Measurements from ENCODE around the gene MEGF10. TPM values are rescaled to one million over a fixed set of nuclear protein-coding genes. Genes with fewer than 3 reads are reported as not detected.

The MEGF10 gene
- total and polyA plus RNA-seq, 7 donors, result under 0.01 to 3.6 (median 1.7) TPM; not detected in 1

DNA sequence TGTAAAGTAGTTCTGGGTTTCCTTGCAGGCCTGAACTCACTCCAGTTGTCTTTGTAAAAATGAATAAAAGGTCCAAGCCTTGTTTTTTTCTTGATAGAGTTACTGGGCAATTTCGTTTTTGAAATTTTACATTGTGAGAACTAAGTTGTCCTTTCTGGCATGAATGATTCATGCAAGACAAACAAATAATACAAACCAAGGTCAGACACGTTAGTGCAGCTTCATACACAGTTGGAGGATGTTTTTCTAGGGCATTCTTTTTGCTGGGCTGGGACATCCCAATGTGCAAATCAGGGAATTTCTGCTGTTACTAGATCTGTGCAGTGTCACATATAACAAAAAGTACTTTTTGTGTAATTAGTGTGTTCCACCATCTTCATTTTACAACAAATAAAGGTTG is 96.0 kb downstream of the MEGF10 start:
- TF ChIP-seq, protein P1, sequence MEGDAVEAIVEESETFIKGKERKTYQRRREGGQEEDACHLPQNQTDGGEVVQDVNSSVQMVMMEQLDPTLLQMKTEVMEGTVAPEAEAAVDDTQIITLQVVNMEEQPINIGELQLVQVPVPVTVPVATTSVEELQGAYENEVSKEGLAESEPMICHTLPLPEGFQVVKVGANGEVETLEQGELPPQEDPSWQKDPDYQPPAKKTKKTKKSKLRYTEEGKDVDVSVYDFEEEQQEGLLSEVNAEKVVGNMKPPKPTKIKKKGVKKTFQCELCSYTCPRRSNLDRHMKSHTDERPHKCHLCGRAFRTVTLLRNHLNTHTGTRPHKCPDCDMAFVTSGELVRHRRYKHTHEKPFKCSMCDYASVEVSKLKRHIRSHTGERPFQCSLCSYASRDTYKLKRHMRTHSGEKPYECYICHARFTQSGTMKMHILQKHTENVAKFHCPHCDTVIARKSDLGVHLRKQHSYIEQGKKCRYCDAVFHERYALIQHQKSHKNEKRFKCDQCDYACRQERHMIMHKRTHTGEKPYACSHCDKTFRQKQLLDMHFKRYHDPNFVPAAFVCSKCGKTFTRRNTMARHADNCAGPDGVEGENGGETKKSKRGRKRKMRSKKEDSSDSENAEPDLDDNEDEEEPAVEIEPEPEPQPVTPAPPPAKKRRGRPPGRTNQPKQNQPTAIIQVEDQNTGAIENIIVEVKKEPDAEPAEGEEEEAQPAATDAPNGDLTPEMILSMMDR (IDR thresholded peaks at IDR 0.05), result no peak
- no peak for TF ChIP-seq EP300 (IDR thresholded peaks at IDR 0.05)
- TF ChIP-seq POLR2AphosphoS5 (IDR thresholded peaks at IDR 0.05), result no peak
- TF ChIP-seq POLR2A (IDR thresholded peaks at IDR 0.05), result no peak
- Histone ChIP-seq H3K9me3 (no peaks in the 10 kb centered on the region), H3K4me3 (no peak overlapping the region), H3K27ac (no peak overlapping the region), H3K27me3 (no peaks in the 10 kb centered on the region), H3K4me1 (no peaks in the 10 kb centered on the region), H3K36me3 (no peaks in the 10 kb centered on the region)
- DNase-seq, result no peak
- 18 to 51% methylated on average over 2 of the region's 2 CpGs for WGBS, 2 donors
- intact Hi-C loops (cut with DNase I), result no loop called here

DNA sequence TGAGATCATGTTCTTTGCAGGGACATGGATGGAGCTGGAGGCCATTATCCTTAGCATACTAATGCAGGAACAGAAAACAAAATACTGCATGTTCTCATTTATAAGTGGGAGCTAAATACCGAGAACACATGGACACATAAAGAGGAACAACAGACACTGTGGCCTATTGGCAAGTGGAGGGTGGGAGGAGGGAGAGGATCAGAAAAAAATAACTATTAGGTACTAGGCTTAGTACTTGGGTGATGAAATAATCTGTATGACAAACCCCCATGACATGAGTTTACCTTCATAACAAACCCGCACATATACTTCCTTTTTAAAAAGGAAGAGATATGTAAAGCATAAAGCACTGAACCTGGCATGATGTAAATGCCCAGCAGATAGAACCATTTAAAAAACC is 99.0 kb downstream of the MEGF10 start:
- H3K27me3 ChIP-seq, result no peaks in the 10 kb centered on the region
- no peaks in the 10 kb centered on the region for H3K9me3 ChIP-seq
- no peaks in the 10 kb centered on the region for H3K4me1 ChIP-seq
- H3K4me3 ChIP-seq, result no peak overlapping the region
- TF ChIP-seq POLR2A (IDR thresholded peaks at IDR 0.05), result no peak
- TF ChIP-seq POLR2AphosphoS5 (IDR thresholded peaks at IDR 0.05), result no peak
- no peak for TF ChIP-seq EP300 (IDR thresholded peaks at IDR 0.05)
- TF ChIP-seq, protein P1 (IDR thresholded peaks at IDR 0.05), result no peak
- no peaks in the 10 kb centered on the region for H3K36me3 ChIP-seq
- H3K27ac ChIP-seq, result no peak overlapping the region
- WGBS, 2 donors, result 79 to 94% methylated on average over 2 of the region's 2 CpGs
- intact Hi-C loops (cut with DNase I), result no loop called here
- no peak for DNase-seq

DNA sequence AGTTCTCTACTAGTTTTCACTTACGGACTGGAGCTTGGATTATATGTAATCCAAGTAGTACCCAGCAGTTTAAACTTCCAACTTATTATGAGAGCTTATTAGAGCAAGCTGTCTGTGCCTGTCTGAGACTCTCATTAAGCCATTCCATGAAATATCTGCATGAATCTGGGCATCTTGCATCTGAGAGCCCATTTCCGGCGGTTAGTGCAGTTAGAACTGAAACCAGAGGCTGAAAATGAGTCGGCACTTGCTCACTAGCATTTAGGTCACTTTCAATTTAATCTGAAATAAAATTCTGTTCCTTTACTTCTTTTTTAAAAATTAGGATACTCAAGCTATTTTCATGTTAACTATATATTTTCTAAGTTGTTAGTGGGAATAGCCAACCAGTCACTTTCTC is 102.2 kb downstream of the MEGF10 start:
- Histone ChIP-seq H3K36me3 (no peaks in the 10 kb centered on the region), H3K27ac (no peak overlapping the region), H3K27me3 (no peaks in the 10 kb centered on the region), H3K9me3 (no peaks in the 10 kb centered on the region), H3K4me3 (no peak overlapping the region), H3K4me1 (no peaks in the 10 kb centered on the region)
- no peak for DNase-seq
- TF ChIP-seq POLR2A (IDR thresholded peaks at IDR 0.05) (no peak), POLR2AphosphoS5 (IDR thresholded peaks at IDR 0.05) (no peak), EP300 (IDR thresholded peaks at IDR 0.05) (no peak)
- TF ChIP-seq, protein P1 (IDR thresholded peaks at IDR 0.05), result no peak
- 87 to 89% methylated on average over 4 of the region's 4 CpGs for WGBS, 2 donors
- intact Hi-C loops (cut with DNase I), result no loop called here

DNA sequence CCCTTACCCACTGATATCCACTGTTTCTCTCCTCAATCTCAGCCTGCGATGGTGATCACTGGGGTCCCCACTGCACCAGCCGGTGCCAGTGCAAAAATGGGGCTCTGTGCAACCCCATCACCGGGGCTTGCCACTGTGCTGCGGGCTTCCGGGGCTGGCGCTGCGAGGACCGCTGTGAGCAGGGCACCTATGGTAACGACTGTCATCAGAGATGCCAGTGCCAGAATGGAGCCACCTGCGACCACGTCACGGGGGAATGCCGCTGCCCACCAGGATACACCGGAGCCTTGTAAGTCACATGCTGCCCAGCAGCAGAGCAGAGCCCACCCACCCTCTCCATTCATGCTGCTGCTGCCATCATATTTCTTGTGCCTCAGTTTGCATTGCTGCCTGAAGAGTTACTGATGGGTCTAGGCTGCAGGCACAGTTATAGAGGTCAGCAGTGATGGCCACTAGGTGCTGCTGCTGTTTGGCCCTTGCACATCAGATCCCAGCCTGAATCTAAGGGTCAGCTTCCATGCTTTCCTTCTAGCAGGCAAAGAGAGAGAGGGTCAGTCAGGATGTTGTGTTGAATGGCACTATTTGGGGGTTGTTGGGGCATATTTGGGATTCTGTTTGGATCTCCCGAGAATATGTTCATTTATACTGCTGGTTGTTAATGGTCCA is 106.0 kb downstream of the MEGF10 start:
- no peaks in the 10 kb centered on the region for H3K4me1 ChIP-seq

More for the DNA sequence above, 106.0 kb downstream of the MEGF10 start:
- DNase-seq, result no peak
- Histone ChIP-seq H3K27me3 (no peaks in the 10 kb centered on the region), H3K27ac (no peak overlapping the region), H3K9me3 (no peaks in the 10 kb centered on the region), H3K4me3 (no peak overlapping the region), H3K36me3 (no peaks in the 10 kb centered on the region)
- intact Hi-C loops (cut with DNase I), result no loop called here
- TF ChIP-seq EP300 (IDR thresholded peaks at IDR 0.05), result no peak
- TF ChIP-seq, protein P1 (IDR thresholded peaks at IDR 0.05), result no peak
- no peak for TF ChIP-seq POLR2AphosphoS5 (IDR thresholded peaks at IDR 0.05)
- no peak for TF ChIP-seq POLR2A (IDR thresholded peaks at IDR 0.05)
- WGBS, 2 donors, result 95 to 96% methylated on average over 15 of the region's 15 CpGs

Data from sigmoid colon (tissue), 7 donors.